HepG2 (cell line): Measurements from ENCODE around the gene DLAT. TPM values are rescaled to one million over a fixed set of nuclear protein-coding genes. Genes with fewer than 3 reads are reported as not detected.

ENCODE experiments used
- BRCA1 ChIP-seq: sonication (generic); formaldehyde crosslinking; IDR thresholded peaks from 2 replicates; pipeline ENCODE4 v1.4.0; 2020; ENCODE audit warnings: missing genetic modification reagents
- CEBPG ChIP-seq: IDR thresholded peaks from 2 replicates; pipeline ENCODE4 v1.6.1; 2016
- FOXA3 ChIP-seq: IDR thresholded peaks from 2 replicates; pipeline ENCODE4 v1.6.1; 2016; ENCODE audit warnings: missing genetic modification reagents, missing compliant biosample characterization
- HMG20A ChIP-seq: IDR thresholded peaks from 2 replicates; pipeline ENCODE4 v1.6.1; 2016; ENCODE audit warnings: borderline replicate concordance
- MBNL3 ChIP-seq: fragments of 250-450 bp; sonication (Bioruptor Pico); conservative IDR thresholded peaks from 2 replicates; pipeline ENCODE4 v1.8.0; 2022; ENCODE audit warnings: mild to moderate bottlenecking, inconsistent platforms
- MXI1 ChIP-seq: IDR thresholded peaks from 3 replicates; pipeline ENCODE4 v1.6.1; 2012; ENCODE audit warnings: low read depth, low read length, inconsistent platforms, borderline replicate concordance
- NFATC3 ChIP-seq: sonication (generic); formaldehyde crosslinking; IDR thresholded peaks from 2 replicates; pipeline ENCODE4 v1.5.1; 2020; ENCODE audit warnings: mild to moderate bottlenecking, missing genetic modification reagents
- NONO ChIP-seq, 2 experiments: fragments of 450-650 bp in 1 of 2; sonication (generic) in 1 of 2; formaldehyde crosslinking in 1 of 2; IDR thresholded peaks in 1 of 2; conservative IDR thresholded peaks in 1 of 2; 2 replicates each; pipeline versions ENCODE4 v1.6.1 to v1.8.0; 2017 to 2022; ENCODE audit warnings: mild to moderate bottlenecking in 1 of 2, missing genetic modification reagents in 1 of 2, moderate library complexity in 1 of 2
- PLRG1 ChIP-seq: fragments of 450-650 bp; conservative IDR thresholded peaks from 2 replicates; pipeline ENCODE4 v1.6.1; 2016
- REPIN1 ChIP-seq: sonication (generic); formaldehyde crosslinking; IDR thresholded peaks from 2 replicates; pipeline ENCODE4 v1.8.0; 2022; ENCODE audit warnings: missing genetic modification reagents, low read depth, mild to moderate bottlenecking, borderline replicate concordance
- RFX3 ChIP-seq: IDR thresholded peaks from 2 replicates; pipeline ENCODE4 v1.6.1; 2016; ENCODE audit warnings: missing biosample characterization, missing genetic modification reagents
- TRIM22 ChIP-seq: fragments of 450-650 bp; IDR thresholded peaks from 2 replicates; pipeline ENCODE4 v1.6.1; 2017
- ZBTB7A ChIP-seq: sonication (generic); formaldehyde crosslinking; IDR thresholded peaks from 2 replicates; pipeline ENCODE4 v1.8.0; 2022; ENCODE audit warnings: mild to moderate bottlenecking, missing genetic modification reagents
- ZNF232 ChIP-seq: sonication (generic); formaldehyde crosslinking; IDR thresholded peaks from 2 replicates; pipeline ENCODE4 v1.4.0; 2020; ENCODE audit warnings: missing genetic modification reagents, borderline replicate concordance
- ZNF333 ChIP-seq: sonication (generic); formaldehyde crosslinking; IDR thresholded peaks from 2 replicates; pipeline ENCODE4 v1.4.0; 2020; ENCODE audit warnings: mild to moderate bottlenecking, missing genetic modification reagents, borderline replicate concordance
- ZNF335 ChIP-seq: sonication (generic); formaldehyde crosslinking; IDR thresholded peaks from 2 replicates; pipeline ENCODE4 v1.4.0; 2020; ENCODE audit warnings: missing genetic modification reagents
- polyA plus RNA-seq, 8 experiments: library from polyadenylated mRNA; depleted of rRNA in 3 of 8; stranded (reverse) in 7 of 8; unstranded in 1 of 8; fragments of >200 nt; fragmentation: Illumina TruSeq in 4 of 8; extraction: Trizol in 4 of 8; gene quantifications; 2 replicates each; pipeline versions ENCODE4 v1.2.1 to v1.2.3, GENCODE V29; 2011 to 2016; ENCODE audit warnings: low read depth in 4 of 8, missing spikeins in 1 of 8, mixed read lengths in 1 of 8; ENCODE audit not compliant: insufficient read depth in 1 of 8
- total RNA-seq, 5 experiments: library from RNA; depleted of rRNA; stranded (reverse); fragments of >200 nt; fragmentation: Illumina TruSeq; extraction: Trizol; gene quantifications; 2 replicates each; pipeline ENCODE4 v1.2.3, GENCODE V29; 2016; ENCODE audit warnings: low read depth in 1 of 5

The DLAT gene
- total and polyA plus RNA-seq, 2 of the 13 experiments (the other 11 are each of a cell fraction or from before 2014, with no cell fraction given): 26.4 to 62.2 TPM

GRCh38 chr11:111983187-111983986 is 41.8 kb upstream of the DLAT start (continued):
- no peak for TF ChIP-seq RFX3 (CRISPR knock-in tag)
- no peak for TF ChIP-seq CEBPG
- TF ChIP-seq NONO (IDR thresholded peaks at IDR 0.05): no peak
- TF ChIP-seq NONO (CRISPR knock-in tag; conservative IDR thresholded peaks at IDR 0.05): no peak
- no peak for TF ChIP-seq REPIN1 (CRISPR knock-in tag)
- no peak for TF ChIP-seq NFATC3 (CRISPR knock-in tag)
- no peak for TF ChIP-seq MBNL3
- no peak for TF ChIP-seq ZNF335
- TF ChIP-seq ZNF333: no peak
- TF ChIP-seq PLRG1: no peak
- no peak for TF ChIP-seq ZBTB7A
- TF ChIP-seq BRCA1 (CRISPR knock-in tag): no peak
- peak; percentile 46; the same call in 1 of the 3 replicates for TF ChIP-seq MXI1
- TF ChIP-seq FOXA3 (CRISPR knock-in tag): peak; percentile 29; the same call in 1 of the 2 replicates
- TF ChIP-seq TRIM22: no peak
- no peak for TF ChIP-seq HMG20A (CRISPR knock-in tag)
- no peak for TF ChIP-seq ZNF232 (CRISPR knock-in tag)
